Osteocyte (in vitro differentiated cells): Measurements from ENCODE around the gene BMP8A. TPM values are rescaled to one million over a fixed set of nuclear protein-coding genes. Genes with fewer than 3 reads are reported as not detected.
"Not testable (repeated sequence)": the region's sequence is repeated elsewhere in the genome, so short reads cannot be mapped to it uniquely, and the experiment has no call there.

Source experiments
- DNase-seq: peaks from one replicate; pipeline ENCODE4 v3.0.0; 2021; ENCODE audit warnings: mixed read lengths; ENCODE audit not compliant: unreplicated experiment; ENCODE audit errors: extremely low spot score
- H3K27ac Mint-ChIP-seq: one replicate; pipeline ENCODE4 v1.8.0; 2021; ENCODE audit warnings: mild to moderate bottlenecking, mixed read lengths; ENCODE audit not compliant: unreplicated experiment
- H3K27me3 Mint-ChIP-seq: one replicate; pipeline ENCODE4 v1.8.0; 2021; ENCODE audit warnings: mixed read lengths; ENCODE audit not compliant: unreplicated experiment
- H3K36me3 Mint-ChIP-seq: one replicate; pipeline ENCODE4 v1.8.0; 2021; ENCODE audit warnings: mixed read lengths; ENCODE audit not compliant: unreplicated experiment
- H3K4me1 Mint-ChIP-seq: one replicate; pipeline ENCODE4 v1.8.0; 2021; ENCODE audit warnings: mixed read lengths; ENCODE audit not compliant: unreplicated experiment
- H3K4me3 Mint-ChIP-seq: one replicate; pipeline ENCODE4 v1.8.0; 2021; ENCODE audit warnings: mild to moderate bottlenecking, moderate library complexity, mixed read lengths; ENCODE audit not compliant: unreplicated experiment
- H3K9me3 Mint-ChIP-seq: one replicate; pipeline ENCODE4 v1.8.0; 2021; ENCODE audit warnings: mixed read lengths; ENCODE audit not compliant: unreplicated experiment
- total RNA-seq: library from RNA; stranded (reverse); gene quantifications from 2 replicates; pipeline ENCODE4 v1.2.1, GENCODE V29; 2021
- TF ChIP-seq, protein P1 (sequence below): fragments of 200-600 bp; sonication (generic); IDR thresholded peaks from 2 replicates; pipeline ENCODE4 v1.5.0; 2021; ENCODE audit warnings: antibody characterized with exemption, mild to moderate bottlenecking, moderate library complexity

Gene BMP8A
- total RNA-seq, 1 donor from 2014 or later: not detected

DNA sequence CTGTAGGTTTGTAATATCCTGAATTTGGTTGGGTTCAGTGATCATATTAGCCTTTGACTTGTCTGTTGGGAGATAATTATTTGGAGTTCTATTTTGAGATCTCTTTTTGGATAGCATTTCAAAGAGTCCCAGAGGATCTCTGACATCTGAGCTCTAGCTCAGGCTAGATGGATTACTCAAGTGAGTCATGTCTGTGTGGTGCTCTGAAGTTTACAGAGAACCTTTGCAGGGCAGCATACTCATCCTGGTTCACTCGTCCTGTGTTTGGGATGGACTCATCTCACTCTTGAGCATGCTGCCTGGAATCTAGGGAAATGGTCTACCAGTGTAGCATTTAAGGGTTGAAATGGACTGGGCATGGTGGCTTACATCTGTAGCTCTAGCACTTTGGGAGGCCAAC is 29.4 kb upstream of the BMP8A start:
- no peak for DNase-seq
- H3K27ac Mint-ChIP-seq: no peak overlapping the region
- H3K4me1 Mint-ChIP-seq: no peaks in the 10 kb centered on the region
- no peaks in the 10 kb centered on the region for H3K9me3 Mint-ChIP-seq
- H3K4me3 Mint-ChIP-seq: no peak overlapping the region
- H3K27me3 Mint-ChIP-seq: no peaks in the 10 kb centered on the region
- TF ChIP-seq, protein P1, sequence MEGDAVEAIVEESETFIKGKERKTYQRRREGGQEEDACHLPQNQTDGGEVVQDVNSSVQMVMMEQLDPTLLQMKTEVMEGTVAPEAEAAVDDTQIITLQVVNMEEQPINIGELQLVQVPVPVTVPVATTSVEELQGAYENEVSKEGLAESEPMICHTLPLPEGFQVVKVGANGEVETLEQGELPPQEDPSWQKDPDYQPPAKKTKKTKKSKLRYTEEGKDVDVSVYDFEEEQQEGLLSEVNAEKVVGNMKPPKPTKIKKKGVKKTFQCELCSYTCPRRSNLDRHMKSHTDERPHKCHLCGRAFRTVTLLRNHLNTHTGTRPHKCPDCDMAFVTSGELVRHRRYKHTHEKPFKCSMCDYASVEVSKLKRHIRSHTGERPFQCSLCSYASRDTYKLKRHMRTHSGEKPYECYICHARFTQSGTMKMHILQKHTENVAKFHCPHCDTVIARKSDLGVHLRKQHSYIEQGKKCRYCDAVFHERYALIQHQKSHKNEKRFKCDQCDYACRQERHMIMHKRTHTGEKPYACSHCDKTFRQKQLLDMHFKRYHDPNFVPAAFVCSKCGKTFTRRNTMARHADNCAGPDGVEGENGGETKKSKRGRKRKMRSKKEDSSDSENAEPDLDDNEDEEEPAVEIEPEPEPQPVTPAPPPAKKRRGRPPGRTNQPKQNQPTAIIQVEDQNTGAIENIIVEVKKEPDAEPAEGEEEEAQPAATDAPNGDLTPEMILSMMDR: no peak
- H3K36me3 Mint-ChIP-seq: peaks cover 77% of the 10 kb centered on the region

DNA sequence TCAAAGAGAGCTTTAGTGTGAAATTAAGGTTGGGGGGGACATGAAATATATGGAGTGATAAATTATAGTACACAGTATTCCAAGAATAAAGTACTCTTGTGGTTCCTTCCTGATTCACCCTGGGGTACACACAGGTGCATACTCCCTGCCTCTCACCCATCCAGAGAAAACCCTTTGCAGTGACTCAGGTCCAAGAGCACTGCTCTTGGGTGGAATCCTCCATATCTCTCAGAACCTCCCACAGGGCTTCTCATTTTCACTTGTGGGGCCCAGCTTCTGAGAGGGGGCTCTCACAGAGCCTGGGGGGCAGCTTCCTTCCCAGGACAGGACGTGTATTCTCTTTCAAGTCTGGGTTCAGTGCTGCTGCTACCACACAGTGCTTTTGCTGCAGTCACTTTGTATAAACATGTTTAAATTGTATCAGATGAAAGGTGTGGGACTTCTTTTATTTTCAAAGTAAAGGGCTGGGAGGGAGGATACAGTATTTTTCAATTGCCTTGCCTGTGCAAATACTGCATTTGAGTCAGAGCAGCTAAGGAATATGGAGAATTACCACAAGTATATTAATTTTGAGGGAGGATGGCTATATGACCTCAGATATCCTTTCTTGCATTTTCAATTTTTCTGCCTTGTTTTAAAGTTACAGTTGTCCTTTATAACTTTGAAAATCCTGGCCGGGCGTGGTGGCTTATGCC is 24.9 kb upstream of the BMP8A start:
- DNase-seq: no peak
- no peak overlapping the region for H3K4me3 Mint-ChIP-seq
- no peaks in the 10 kb centered on the region for H3K4me1 Mint-ChIP-seq
- TF ChIP-seq, protein P1: no peak
- H3K9me3 Mint-ChIP-seq: no peaks in the 10 kb centered on the region
- no peaks in the 10 kb centered on the region for H3K27me3 Mint-ChIP-seq
- peaks cover 65% of the 10 kb centered on the region for H3K36me3 Mint-ChIP-seq
- peak overlapping the region; percentile 15 for H3K27ac Mint-ChIP-seq

DNA sequence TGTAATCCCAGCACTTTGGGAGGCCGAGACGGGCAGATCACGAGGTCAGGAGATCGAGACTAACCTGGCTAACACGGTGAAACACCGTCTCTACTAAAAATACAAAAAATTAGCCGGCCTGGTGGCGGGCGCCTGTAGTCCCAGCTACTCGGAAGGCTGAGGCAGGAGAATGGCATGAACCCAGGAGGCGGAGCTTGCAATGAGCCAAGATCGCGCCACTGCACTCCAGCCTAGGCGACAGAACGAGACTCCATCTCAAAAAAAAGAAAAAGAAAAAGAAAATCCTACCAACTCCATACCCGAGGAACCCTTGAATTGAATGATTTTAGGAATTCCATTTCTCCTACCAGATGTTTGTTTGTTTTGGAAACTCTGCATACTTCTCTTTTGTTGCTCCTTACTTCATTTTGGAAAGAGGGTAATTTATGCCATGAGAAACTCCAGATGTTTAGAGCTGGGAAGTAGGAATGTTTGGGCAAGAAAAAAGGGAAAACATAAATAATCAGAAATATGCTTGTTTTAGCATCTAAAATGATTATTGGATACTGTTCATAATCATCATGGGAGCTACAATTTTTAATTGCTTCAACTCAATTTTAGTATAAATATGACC is 24.2 kb upstream of the BMP8A start:
- not testable (repeated sequence) for H3K4me1 Mint-ChIP-seq, H3K9me3 Mint-ChIP-seq, H3K4me3 Mint-ChIP-seq, H3K27me3 Mint-ChIP-seq, H3K27ac Mint-ChIP-seq, DNase-seq
- H3K36me3 Mint-ChIP-seq: peaks cover 63% of the 10 kb centered on the region

DNA sequence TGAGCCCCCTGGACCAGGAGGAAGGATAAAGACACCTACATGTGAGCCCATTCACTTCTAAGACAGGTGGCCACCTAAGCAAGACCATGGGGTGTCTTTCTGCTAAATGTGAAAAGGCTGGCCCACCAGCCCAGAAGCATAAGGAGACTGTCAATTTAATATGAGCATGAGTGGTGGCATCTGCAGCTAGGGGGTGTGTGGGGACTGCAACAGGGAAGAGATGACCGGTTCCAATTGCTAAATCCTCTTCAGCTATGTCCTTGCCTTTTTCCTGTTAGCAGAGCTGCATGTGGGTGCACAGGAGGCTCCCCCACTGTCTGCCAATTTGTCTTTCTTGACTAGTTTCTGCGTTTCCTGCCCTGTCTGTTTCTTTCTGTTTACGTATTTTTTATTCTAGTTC is 22.3 kb upstream of the BMP8A start:
- H3K36me3 Mint-ChIP-seq: peaks cover 63% of the 10 kb centered on the region
- no peak overlapping the region for H3K27ac Mint-ChIP-seq
- DNase-seq: no peak
- no peaks in the 10 kb centered on the region for H3K4me1 Mint-ChIP-seq
- no peaks in the 10 kb centered on the region for H3K27me3 Mint-ChIP-seq
- TF ChIP-seq, protein P1: no peak
- H3K4me3 Mint-ChIP-seq: no peak overlapping the region
- H3K9me3 Mint-ChIP-seq: no peaks in the 10 kb centered on the region

DNA sequence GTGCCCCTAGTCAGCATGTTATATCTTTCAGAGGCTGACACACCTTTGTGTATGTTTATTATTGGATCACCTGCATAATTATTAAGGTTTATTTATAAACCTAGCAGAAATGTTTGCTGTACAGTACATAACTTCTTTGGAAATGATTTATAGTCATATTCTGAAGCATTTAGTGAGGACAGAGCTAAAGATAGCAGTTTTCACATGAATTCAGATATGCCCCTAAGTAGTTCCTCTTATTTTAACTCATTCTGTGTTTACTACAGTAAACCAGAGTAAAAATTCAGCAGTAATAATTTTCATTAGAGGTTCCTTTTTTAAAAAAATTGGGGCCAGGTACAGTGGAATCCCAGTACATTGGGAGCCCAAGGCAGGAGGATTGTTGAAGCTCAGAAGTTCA is 21.4 kb upstream of the BMP8A start:
- Mint-ChIP-seq H3K9me3 (no peaks in the 10 kb centered on the region), H3K36me3 (peaks cover 61% of the 10 kb centered on the region), H3K4me1 (no peaks in the 10 kb centered on the region), H3K4me3 (no peak overlapping the region), H3K27me3 (no peaks in the 10 kb centered on the region), H3K27ac (no peak overlapping the region)
- no peak for DNase-seq
- TF ChIP-seq, protein P1: no peak
